Cardiac muscle cell (in vitro differentiated cells and primary cell): ENCODE measurements around the gene GSTO1. TPM values are rescaled to one million over a fixed set of nuclear protein-coding genes. Genes with fewer than 3 reads are reported as not detected.

Experiments used
- DNase-seq, 2 donors: peaks; one replicate each; pipeline versions ENCODE4 v3.0.0 to v3.0.0-alpha.2; 2010 to 2017; ENCODE audit warnings: low read depth in 1 of 2, low spot score in 1 of 2
- H3K27ac ChIP-seq: fragments of 200-600 bp; sonication (generic); 2 replicates; pipeline ENCODE4 v1.5.1; 2016
- H3K27me3 ChIP-seq: fragments of 200-600 bp; sonication (generic); 2 replicates; pipeline ENCODE4 v1.6.0; 2016; ENCODE audit warnings: control low read depth
- H3K36me3 ChIP-seq: fragments of 200-600 bp; sonication (generic); 2 replicates; pipeline ENCODE4 v1.5.1; 2016; ENCODE audit warnings: control low read depth
- H3K4me1 ChIP-seq: fragments of 200-600 bp; sonication (generic); 2 replicates; pipeline ENCODE4 v1.8.1; 2017; ENCODE audit warnings: low read depth, mild to moderate bottlenecking, mixed run types
- H3K4me3 ChIP-seq: fragments of 200-600 bp; sonication (generic); 2 replicates; pipeline ENCODE4 v1.5.1; 2016; ENCODE audit warnings: mild to moderate bottlenecking
- H3K9me3 ChIP-seq: fragments of 200-600 bp; sonication (generic); 2 replicates; pipeline ENCODE4 v1.5.1; 2017; ENCODE audit warnings: low read depth, mild to moderate bottlenecking, control low read depth
- polyA plus RNA-seq: library from polyadenylated mRNA; unstranded; fragments of >200 nt; fragmentation: Nextera tagmentation; extraction: Ambion mirVana; gene quantifications from 2 replicates; pipeline ENCODE4 v1.2.1, GENCODE V29; 2016
- total RNA-seq: library from RNA; depleted of rRNA; stranded (reverse); fragments of >200 nt; gene quantifications from 2 replicates; pipeline ENCODE4 v1.2.3, GENCODE V29; 2016
- TF ChIP-seq, protein P1 (sequence below): IDR thresholded peaks from 2 replicates; pipeline ENCODE4 v1.5.1; 2012; ENCODE audit warnings: low read depth, mild to moderate bottlenecking, low read length

GSTO1 gene
- total and polyA plus RNA-seq, 2 experiments from 2014 or later, result 80.5 to 260 TPM

DNA sequence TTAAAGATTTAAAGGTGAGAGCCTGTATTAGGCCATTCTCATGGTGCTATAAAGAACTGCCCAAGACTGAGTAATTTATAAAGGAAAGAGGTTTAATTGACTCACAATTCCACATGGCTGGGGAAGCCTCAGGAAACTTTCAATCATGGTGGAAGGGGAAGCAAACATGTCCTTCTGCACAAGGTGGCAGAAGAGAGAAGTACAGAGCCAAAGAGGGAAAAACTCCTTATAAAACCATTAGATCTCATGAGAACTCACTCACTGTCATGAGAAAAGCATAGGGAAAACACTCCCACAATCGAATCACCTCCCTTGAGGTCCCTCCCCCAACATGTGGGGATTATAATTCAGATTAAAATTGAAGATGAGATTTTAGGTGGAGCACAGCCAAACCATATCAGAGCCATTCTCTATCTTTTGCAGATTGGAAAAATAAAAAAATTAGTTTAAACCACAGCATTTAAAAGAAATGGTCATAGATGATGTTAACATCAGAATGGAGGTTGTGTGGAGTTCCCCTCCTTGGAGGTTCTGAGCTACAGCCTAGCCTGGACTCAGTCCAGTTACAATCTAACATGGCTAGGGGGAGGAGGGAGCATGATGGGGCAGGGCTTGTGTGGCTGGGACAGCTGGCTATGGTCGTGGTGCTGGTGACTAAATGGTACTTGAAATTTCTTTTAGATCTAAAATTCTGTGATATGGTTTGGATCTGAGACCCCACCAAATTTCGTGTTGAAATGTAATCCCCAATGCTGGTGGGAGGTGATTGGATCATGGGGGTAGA, 47.4 kb downstream of the GSTO1 start:
- Histone ChIP-seq H3K27me3 (no peaks in the 10 kb centered on the region), H3K9me3 (no peaks in the 10 kb centered on the region), H3K4me3 (no peak overlapping the region), H3K36me3 (no peaks in the 10 kb centered on the region), H3K27ac (no peak overlapping the region), H3K4me1 (peaks cover 8% of the 10 kb centered on the region)
- DNase-seq, result peak in 1 of 2 donors; percentile 53
- TF ChIP-seq, protein P1, sequence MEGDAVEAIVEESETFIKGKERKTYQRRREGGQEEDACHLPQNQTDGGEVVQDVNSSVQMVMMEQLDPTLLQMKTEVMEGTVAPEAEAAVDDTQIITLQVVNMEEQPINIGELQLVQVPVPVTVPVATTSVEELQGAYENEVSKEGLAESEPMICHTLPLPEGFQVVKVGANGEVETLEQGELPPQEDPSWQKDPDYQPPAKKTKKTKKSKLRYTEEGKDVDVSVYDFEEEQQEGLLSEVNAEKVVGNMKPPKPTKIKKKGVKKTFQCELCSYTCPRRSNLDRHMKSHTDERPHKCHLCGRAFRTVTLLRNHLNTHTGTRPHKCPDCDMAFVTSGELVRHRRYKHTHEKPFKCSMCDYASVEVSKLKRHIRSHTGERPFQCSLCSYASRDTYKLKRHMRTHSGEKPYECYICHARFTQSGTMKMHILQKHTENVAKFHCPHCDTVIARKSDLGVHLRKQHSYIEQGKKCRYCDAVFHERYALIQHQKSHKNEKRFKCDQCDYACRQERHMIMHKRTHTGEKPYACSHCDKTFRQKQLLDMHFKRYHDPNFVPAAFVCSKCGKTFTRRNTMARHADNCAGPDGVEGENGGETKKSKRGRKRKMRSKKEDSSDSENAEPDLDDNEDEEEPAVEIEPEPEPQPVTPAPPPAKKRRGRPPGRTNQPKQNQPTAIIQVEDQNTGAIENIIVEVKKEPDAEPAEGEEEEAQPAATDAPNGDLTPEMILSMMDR, result no peak

DNA sequence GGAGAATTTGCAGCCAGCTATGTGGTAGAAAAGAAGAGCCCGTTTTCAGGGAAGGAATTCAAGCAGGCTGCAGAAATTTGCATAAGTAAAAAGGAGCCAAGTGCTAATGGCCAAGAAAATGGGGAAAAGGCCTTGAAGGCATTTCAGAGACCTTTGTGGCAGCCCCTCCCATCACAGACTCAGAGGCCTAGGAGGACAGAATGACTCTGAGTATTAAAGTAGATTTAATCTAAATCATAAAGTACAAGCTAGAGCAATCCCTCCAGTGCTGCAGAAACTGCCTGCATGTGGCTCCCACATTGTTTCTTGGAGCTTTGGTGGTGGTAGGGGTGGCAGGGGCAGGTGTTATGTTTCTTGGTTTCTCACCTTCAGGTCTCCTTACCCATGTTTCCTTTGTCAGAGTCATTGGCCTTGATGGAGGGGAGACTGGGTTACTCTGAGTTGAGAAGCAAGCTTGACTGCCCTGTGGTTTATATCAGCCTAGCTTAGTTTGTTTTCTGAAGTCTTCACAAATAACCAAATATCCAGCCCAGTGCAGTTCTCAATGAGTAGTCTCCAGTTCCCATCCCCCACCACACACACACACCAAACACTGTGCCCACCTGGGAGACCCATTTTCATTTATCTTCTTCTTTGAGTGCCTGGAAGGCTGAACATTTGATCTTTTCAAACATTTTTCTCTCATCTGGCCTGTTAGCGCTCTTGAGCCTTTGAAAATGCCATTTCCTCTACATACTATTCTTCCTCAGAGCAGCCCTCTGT, 49.1 kb downstream of the GSTO1 start:
- Histone ChIP-seq H3K36me3 (no peaks in the 10 kb centered on the region), H3K4me1 (peaks cover 8% of the 10 kb centered on the region), H3K4me3 (no peak overlapping the region), H3K27me3 (no peaks in the 10 kb centered on the region), H3K27ac (no peak overlapping the region), H3K9me3 (no peaks in the 10 kb centered on the region)
- DNase-seq, result no peak
- TF ChIP-seq, protein P1, result no peak

- Histone ChIP-seq H3K27me3 (no peaks in the 10 kb centered on the region), H3K36me3 (no peaks in the 10 kb centered on the region), H3K4me3 (no peak overlapping the region), H3K27ac (no peak overlapping the region), H3K4me1 (peaks cover 8% of the 10 kb centered on the region), H3K9me3 (no peaks in the 10 kb centered on the region)
- DNase-seq, result no peak
- TF ChIP-seq, protein P1, result no peak
Measured at GRCh38 chr10:104304356-104304745, 49.7 kb downstream of the GSTO1 start.

DNA sequence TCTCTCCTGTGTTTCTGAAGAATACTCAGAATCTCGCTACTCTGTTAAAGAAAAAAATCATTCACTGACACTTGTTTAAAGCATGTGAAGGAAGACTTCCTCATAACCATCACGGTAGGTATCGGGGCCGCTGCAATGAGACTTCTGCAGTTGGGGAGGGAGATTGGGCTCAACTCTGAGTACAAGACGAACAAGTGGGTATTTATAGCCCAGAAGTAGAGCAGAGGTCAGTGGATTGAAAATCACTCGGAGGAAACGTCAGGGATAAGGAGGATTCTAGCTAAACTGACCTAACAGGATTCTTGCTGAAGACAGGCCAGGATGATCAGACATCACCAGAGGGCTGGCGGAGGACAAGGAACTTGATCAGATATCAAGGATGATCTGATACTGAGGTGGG, 50.2 kb downstream of the GSTO1 start:
- Histone ChIP-seq H3K4me3 (no peak overlapping the region), H3K36me3 (no peaks in the 10 kb centered on the region), H3K9me3 (no peaks in the 10 kb centered on the region), H3K27ac (peak overlapping the region; percentile 22), H3K27me3 (no peaks in the 10 kb centered on the region), H3K4me1 (peaks cover 8% of the 10 kb centered on the region)
- peak in 1 of 2 donors; percentile 40 for DNase-seq
- TF ChIP-seq, protein P1, result no peak

DNA sequence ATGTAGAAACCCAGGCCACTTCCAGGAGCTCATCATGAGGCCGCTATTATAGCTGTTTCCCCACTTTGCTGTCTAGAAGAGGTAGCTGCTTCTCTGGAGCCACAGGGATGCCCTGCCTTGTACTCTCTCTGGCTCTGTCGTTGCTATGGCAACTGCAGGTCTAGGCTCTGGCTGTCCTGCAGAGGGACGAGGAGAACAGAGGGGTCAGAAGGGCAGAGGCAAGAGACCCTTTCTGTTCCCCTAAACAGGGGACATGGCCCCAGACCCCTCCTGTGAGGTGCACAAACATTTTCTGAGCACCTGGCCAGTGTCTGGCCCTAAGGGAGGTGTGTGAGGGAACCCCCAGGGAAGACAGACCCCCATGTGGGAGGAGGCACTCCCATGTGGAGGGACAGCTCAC, 52.2 kb downstream of the GSTO1 start:
- H3K27me3 ChIP-seq, result no peaks in the 10 kb centered on the region
- TF ChIP-seq, protein P1, result no peak
- no peak overlapping the region for H3K4me3 ChIP-seq
- peaks cover 17% of the 10 kb centered on the region for H3K4me1 ChIP-seq
- no peak overlapping the region for H3K27ac ChIP-seq
- DNase-seq, result no peak
- H3K9me3 ChIP-seq, result no peaks in the 10 kb centered on the region
- H3K36me3 ChIP-seq, result no peaks in the 10 kb centered on the region
